Ovary (tissue), 9 donors: ENCODE data around the gene ZCCHC3. TPM values are rescaled to one million over a fixed set of nuclear protein-coding genes. Genes with fewer than 3 reads are reported as not detected.

Experiments used
- DNase-seq, 5 donors: peaks; one replicate each; pipeline ENCODE4 v3.0.0-alpha.2; 2019 to 2020
- H3K27ac ChIP-seq, 2 donors: fragments of 200-600 bp; one replicate each; pipeline versions ENCODE4 v1.5.1 to v1.8.0; 2019 to 2022
- H3K27me3 ChIP-seq: fragments of 200-600 bp; one replicate; pipeline ENCODE4 v1.8.0; 2022
- H3K36me3 ChIP-seq: fragments of 200-600 bp; sonication (generic); one replicate; pipeline ENCODE4 v1.5.1; 2019
- H3K4me1 ChIP-seq: one replicate; pipeline ENCODE4 v1.8.1; 2013; ENCODE audit warnings: mild to moderate bottlenecking, moderate library complexity; ENCODE audit not compliant: insufficient read depth
- H3K4me3 ChIP-seq: fragments of 200-600 bp; sonication (generic); one replicate; pipeline ENCODE4 v1.5.1; 2017
- H3K9me3 ChIP-seq, 2 donors: fragments of 200-600 bp in 1 of 2; sonication (generic) in 1 of 2; one replicate each; pipeline versions ENCODE4 v1.5.1 to v1.8.1; 2013 to 2019; ENCODE audit warnings: mild to moderate bottlenecking in 1 of 2, moderate library complexity in 1 of 2
- CTCF ChIP-seq, 3 donors: fragments of 450-650 bp in 2 of 3; fragments of 200-600 bp in 1 of 3; IDR thresholded peaks; one replicate each; pipeline versions ENCODE4 v1.5.1 to v1.8.0; 2016 to 2022; ENCODE audit warnings: antibody characterized with exemption in 3 of 3, mild to moderate bottlenecking in 1 of 3
- EP300 ChIP-seq: sonication (generic); formaldehyde crosslinking; IDR thresholded peaks from one replicate; pipeline ENCODE4 v1.6.1; 2017; ENCODE audit warnings: antibody characterized with exemption
- POLR2A ChIP-seq: fragments of 450-650 bp; IDR thresholded peaks from one replicate; pipeline ENCODE4 v1.6.1; 2017; ENCODE audit warnings: antibody characterized with exemption, mild to moderate bottlenecking, moderate library complexity
- WGBS, 3 donors: extraction: QIAGEN DNeasy Blood & Tissue Kit in 1 of 3; methylation state at CpG; one replicate each; pipeline versions ENCODE4 v1.1.5 to v1.1.7; 2013 to 2017; 5-methylcytosine and 5-hydroxymethylcytosine counted together
- intact Hi-C, 4 donors: fragments of 100-400 bp; cut with DNase I; formaldehyde crosslinking; loops; one replicate each; pipeline versions ENCODE4 v1.11.0 to v1.15.1; 2022 to 2023
- polyA plus RNA-seq, 2 donors: library from polyadenylated mRNA; stranded (reverse); fragments of 200-250 nt in 1 of 2; fragments of 350-450 nt in 1 of 2; fragmentation: Illumina TruSeq in 1 of 2; extraction: RNeasy Lipid Tissue Mini Kit (QIAGEN cat#74804) in 1 of 2; gene quantifications; one replicate each; pipeline ENCODE4 v1.2.3, GENCODE V29; 2013 to 2014
- total RNA-seq, 7 donors: library from RNA; depleted of rRNA in 2 of 7; stranded (reverse); fragments of >200 nt in 2 of 7; fragmentation: NEBNext Ultra II Directional in 3 of 7; extraction: Animal tissue kit (Norgen Biotek cat#: 25700) in 3 of 7; gene quantifications; one replicate each; pipeline versions ENCODE4 v1.1.0 to v1.2.4, GENCODE V29; 2016 to 2023
- donor health status: DM: no; HTN: no; CAD: no; lungs with moderate emphysema.
- donor health status: DM: no; HTN: no; CAD: no.
- donor health status: Bipolar disorder and iron deficiency.
- donor health status: DM: yes; HTN: yes; CAD: no.
- donor health status: DM: no; HTN: no; CAD: no.
- donor health status: DM: yes; HTN: yes; CAD: no.

ZCCHC3 gene
- total and polyA plus RNA-seq, 9 donors = 13.6 to 28.1 (median 23.1) TPM

- Histone ChIP-seq H3K9me3 (no peaks in the 10 kb centered on the region), H3K4me1 (no peaks in the 10 kb centered on the region), H3K27me3 (no peaks in the 10 kb centered on the region), H3K4me3 (no peak overlapping the region), H3K27ac (no peak overlapping the region), H3K36me3 (no peaks in the 10 kb centered on the region)
- DNase-seq = no peak
- intact Hi-C loops = no loop called here
- TF ChIP-seq POLR2A = no peak
- no peak for TF ChIP-seq CTCF (IDR thresholded peaks at IDR 0.05)
- TF ChIP-seq EP300 = no peak
Observed at GRCh38 chr20:271528-271927, 25.8 kb upstream of the ZCCHC3 start.

- TF ChIP-seq EP300 (no peak), POLR2A (no peak), CTCF (IDR thresholded peaks at IDR 0.05) (no peak)
- Histone ChIP-seq H3K4me1 (no peaks in the 10 kb centered on the region), H3K36me3 (no peaks in the 10 kb centered on the region), H3K27ac (no peak overlapping the region), H3K27me3 (no peaks in the 10 kb centered on the region), H3K9me3 (no peaks in the 10 kb centered on the region), H3K4me3 (no peak overlapping the region)
- intact Hi-C loops = no loop called here
- DNase-seq = no peak
Observed at GRCh38 chr20:272718-273117, 24.7 kb upstream of the ZCCHC3 start.

- Histone ChIP-seq H3K9me3 (no peaks in the 10 kb centered on the region), H3K27me3 (no peaks in the 10 kb centered on the region), H3K4me3 (no peak overlapping the region), H3K27ac (no peak overlapping the region), H3K4me1 (no peaks in the 10 kb centered on the region), H3K36me3 (no peaks in the 10 kb centered on the region)
- DNase-seq = no peak
- 48 to 86% (median 67%) methylated on average over 3 of the region's 3 CpGs for WGBS, 3 donors
- TF ChIP-seq EP300 (no peak), CTCF (IDR thresholded peaks at IDR 0.05) (no peak), POLR2A (no peak)
- intact Hi-C loops = no loop called here
Observed at GRCh38 chr20:273884-274283, 23.5 kb upstream of the ZCCHC3 start.

GRCh38 chr20:275791-276190, 21.6 kb upstream of the ZCCHC3 start:
- Histone ChIP-seq H3K4me1 (no peaks in the 10 kb centered on the region), H3K4me3 (no peak overlapping the region), H3K27ac (no peak overlapping the region), H3K9me3 (no peaks in the 10 kb centered on the region), H3K36me3 (no peaks in the 10 kb centered on the region), H3K27me3 (no peaks in the 10 kb centered on the region)
- TF ChIP-seq EP300 (no peak), POLR2A (no peak), CTCF (IDR thresholded peaks at IDR 0.05) (no peak)
- no peak for DNase-seq
- intact Hi-C loops = no loop called here
- WGBS, 3 donors = 85 to 91% (median 89%) methylated on average over 7 of the region's 7 CpGs
